ENCODE data around the gene PRIM1. TPM values are rescaled to one million over a fixed set of nuclear protein-coding genes. Genes with fewer than 3 reads are reported as not detected.

PRIM1 gene
- total RNA-seq, 1 donor: 38.0 TPM

- no peak overlapping the region for H3K4me3 ChIP-seq (ENCODE audit: low read depth, low read length)
- no peak for TF ChIP-seq CTCF (IDR thresholded peaks at IDR 0.05; ENCODE audit: insufficient read depth, low read length)
- DNase-seq (ENCODE audit: low read depth): no peak
Observed at GRCh38 chr12:56785874-56786273, 33.8 kb upstream of the PRIM1 start.

GRCh38 chr12:56785141-56785865 is 33.2 kb upstream of the PRIM1 start:
- DNase-seq (ENCODE audit: low read depth): no peak
- no peak overlapping the region for H3K4me3 ChIP-seq (ENCODE audit: low read depth, low read length)
- TF ChIP-seq CTCF (IDR thresholded peaks at IDR 0.05; ENCODE audit: insufficient read depth, low read length): no peak

GRCh38 chr12:56781726-56782125 is 29.6 kb upstream of the PRIM1 start:
- no peak overlapping the region for H3K4me3 ChIP-seq (ENCODE audit: low read depth, low read length)
- DNase-seq (ENCODE audit: low read depth): no peak
- no peak for TF ChIP-seq CTCF (IDR thresholded peaks at IDR 0.05; ENCODE audit: insufficient read depth, low read length)

GRCh38 chr12:56778756-56779155 is 26.6 kb upstream of the PRIM1 start:
- H3K4me3 ChIP-seq (ENCODE audit: low read depth, low read length): no peak overlapping the region
- TF ChIP-seq CTCF (IDR thresholded peaks at IDR 0.05; ENCODE audit: insufficient read depth, low read length): no peak
- DNase-seq (ENCODE audit: low read depth): no peak

GRCh38 chr12:56776654-56777053 is 24.5 kb upstream of the PRIM1 start:
- H3K4me3 ChIP-seq (ENCODE audit: low read depth, low read length): no peak overlapping the region
- TF ChIP-seq CTCF (IDR thresholded peaks at IDR 0.05; ENCODE audit: insufficient read depth, low read length): no peak
- no peak for DNase-seq (ENCODE audit: low read depth)

GRCh38 chr12:56775638-56776037 is 23.5 kb upstream of the PRIM1 start:
- no peak overlapping the region for H3K4me3 ChIP-seq (ENCODE audit: low read depth, low read length)
- DNase-seq (ENCODE audit: low read depth): no peak
- TF ChIP-seq CTCF (IDR thresholded peaks at IDR 0.05; ENCODE audit: insufficient read depth, low read length): no peak

- no peak for TF ChIP-seq CTCF (IDR thresholded peaks at IDR 0.05; ENCODE audit: insufficient read depth, low read length)
- H3K4me3 ChIP-seq (ENCODE audit: low read depth, low read length): no peak overlapping the region
- DNase-seq (ENCODE audit: low read depth): no peak
Observed at GRCh38 chr12:56773113-56773512, 21.0 kb upstream of the PRIM1 start.

Measured in fibroblast of the aortic adventitia (primary cell).